Upper lobe of left lung (tissue), 6 donors: ENCODE measurements around the gene BLMH. TPM values are rescaled to one million over a fixed set of nuclear protein-coding genes. Genes with fewer than 3 reads are reported as not detected.
A peak's percentile ranks its signal among the peaks of the same experiment; 100 is the strongest.

ENCODE experiments used
- ATAC-seq, 2 donors: fragments of 200-7000 bp; cut with Tn5 transposase; one replicate each; pipeline ENCODE4 v1.9.1; 2022; ENCODE audit warnings: mild to moderate bottlenecking in 2 of 2, moderate library complexity in 2 of 2; ENCODE audit not compliant: low FRiP score in 2 of 2
- DNase-seq, 2 donors: peaks; one replicate each; pipeline ENCODE4 v3.0.0-alpha.2; 2019 to 2020
- H3K27ac ChIP-seq, 4 donors: fragments of 200-600 bp; sonication (generic); one replicate each; pipeline ENCODE4 v1.5.1; 2016 to 2019
- H3K27me3 ChIP-seq, 4 donors: fragments of 200-600 bp; sonication (generic); one replicate each; pipeline ENCODE4 v1.5.1; 2017 to 2019
- H3K36me3 ChIP-seq, 4 donors: fragments of 200-600 bp; sonication (generic); one replicate each; pipeline ENCODE4 v1.5.1; 2016 to 2019
- H3K4me1 ChIP-seq, 4 donors: fragments of 200-600 bp; sonication (generic); one replicate each; pipeline ENCODE4 v1.5.1; 2018 to 2019
- H3K4me3 ChIP-seq, 4 donors: fragments of 200-600 bp; sonication (generic); one replicate each; pipeline ENCODE4 v1.5.1; 2017 to 2019; ENCODE audit warnings: mild to moderate bottlenecking in 2 of 4, moderate library complexity in 1 of 4
- H3K9me3 ChIP-seq, 4 donors: fragments of 200-600 bp; sonication (generic); one replicate each; pipeline ENCODE4 v1.5.1; 2018 to 2019
- CTCF ChIP-seq, 6 experiments: fragments of 450-650 bp in 4 of 6; fragments of 200-600 bp in 2 of 6; sonication (generic) in 2 of 6; IDR thresholded peaks; one replicate each; pipeline ENCODE4 v1.5.1; 2016 to 2019; ENCODE audit warnings: antibody characterized with exemption in 6 of 6
- EP300 ChIP-seq, 4 donors: sonication (generic); formaldehyde crosslinking; IDR thresholded peaks; one replicate each; pipeline ENCODE4 v1.5.1; 2017; ENCODE audit warnings: antibody characterized with exemption in 4 of 4, control low read depth in 2 of 4
- POLR2A ChIP-seq, 4 donors: fragments of 450-650 bp; IDR thresholded peaks; one replicate each; pipeline ENCODE4 v1.5.1; 2016 to 2017; ENCODE audit warnings: antibody characterized with exemption in 4 of 4, mild to moderate bottlenecking in 2 of 4
- POLR2AphosphoS5 ChIP-seq, 2 donors: sonication (generic); formaldehyde crosslinking; IDR thresholded peaks; one replicate each; pipeline ENCODE4 v1.5.1; 2017; ENCODE audit warnings: antibody characterized with exemption in 2 of 2
- WGBS, 2 donors: methylation state at CpG; one replicate each; pipeline ENCODE4 v1.1.5; 2017 to 2018; 5-methylcytosine and 5-hydroxymethylcytosine counted together
- total RNA-seq, 6 donors: library from RNA; depleted of rRNA in 4 of 6; stranded (reverse); fragments of >200 nt in 4 of 6; gene quantifications; one replicate each; pipeline versions ENCODE4 v1.1.0 to v1.2.1, GENCODE V29; 2016 to 2021
- donor health status: DM: no; HTN: no; CAD: no; lungs with moderate emphysema.
- donor health status: DM: no; HTN: yes; CAD: no; lungs with severe emphysema.

The BLMH gene
- total RNA-seq, 6 donors from 2014 or later = 16.4 to 33.6 (median 22.4) TPM

GRCh38 chr17:30300818-30301217 is 9.1 kb upstream of the BLMH start:
- DNase-seq (no peak), ATAC-seq (no peak)
- H3K27ac ChIP-seq = no peak overlapping the region
- H3K4me1 ChIP-seq = no peaks in the 10 kb centered on the region
- no peak overlapping the region for H3K4me3 ChIP-seq
- no peaks in the 10 kb centered on the region for H3K36me3 ChIP-seq
- TF ChIP-seq EP300 (IDR thresholded peaks at IDR 0.05) (no peak), POLR2A (IDR thresholded peaks at IDR 0.05) (no peak), CTCF (IDR thresholded peaks at IDR 0.05) (no peak), POLR2AphosphoS5 (IDR thresholded peaks at IDR 0.05) (no peak)
- no peaks in the 10 kb centered on the region for H3K27me3 ChIP-seq
- no peaks in the 10 kb centered on the region for H3K9me3 ChIP-seq

- Histone ChIP-seq H3K9me3 (no peaks in the 10 kb centered on the region), H3K27me3 (no peaks in the 10 kb centered on the region), H3K4me1 (no peaks in the 10 kb centered on the region), H3K27ac (no peak overlapping the region), H3K4me3 (no peak overlapping the region), H3K36me3 (no peaks in the 10 kb centered on the region)
- ATAC-seq (no peak), DNase-seq (no peak)
- WGBS, 2 donors = 81 to 90% methylated on average over 1 of the region's 1 CpG
- no peak for TF ChIP-seq EP300 (IDR thresholded peaks at IDR 0.05)
- no peak for TF ChIP-seq POLR2AphosphoS5 (IDR thresholded peaks at IDR 0.05)
- no peak for TF ChIP-seq CTCF (IDR thresholded peaks at IDR 0.05)
- no peak for TF ChIP-seq POLR2A (IDR thresholded peaks at IDR 0.05)
These were observed 7.3 kb upstream of the BLMH start for GRCh38 chr17:30299000-30299399.

- TF ChIP-seq POLR2AphosphoS5 (IDR thresholded peaks at IDR 0.05) (no peak), EP300 (IDR thresholded peaks at IDR 0.05) (no peak), CTCF (IDR thresholded peaks at IDR 0.05) (no peak), POLR2A (IDR thresholded peaks at IDR 0.05) (no peak)
- H3K27ac ChIP-seq = no peak overlapping the region
- WGBS, 2 donors = 95 to 100% methylated on average over 3 to 4 of the region's 4 CpGs
- H3K4me1 ChIP-seq = no peaks in the 10 kb centered on the region
- H3K36me3 ChIP-seq = no peaks in the 10 kb centered on the region
- H3K27me3 ChIP-seq = no peaks in the 10 kb centered on the region
- ATAC-seq (no peak), DNase-seq (peak in 1 of 2 donors; percentile 24)
- H3K9me3 ChIP-seq = no peaks in the 10 kb centered on the region
- no peak overlapping the region for H3K4me3 ChIP-seq
These were observed 6.0 kb upstream of the BLMH start for GRCh38 chr17:30297715-30298114.

GRCh38 chr17:30296499-30297080 is 4.8 kb upstream of the BLMH start:
- no peak overlapping the region for H3K4me3 ChIP-seq
- H3K36me3 ChIP-seq = no peaks in the 10 kb centered on the region
- TF ChIP-seq POLR2A (IDR thresholded peaks at IDR 0.05) = no peak
- no peak for TF ChIP-seq CTCF (IDR thresholded peaks at IDR 0.05)
- no peak for TF ChIP-seq POLR2AphosphoS5 (IDR thresholded peaks at IDR 0.05)
- TF ChIP-seq EP300 (IDR thresholded peaks at IDR 0.05) = no peak
- H3K4me1 ChIP-seq = peaks cover 0 to 7% (median 2%) of the 10 kb centered on the region in 4 donors
- ATAC-seq (no peak), DNase-seq (peak in 1 of 2 donors; percentile 23)
- no peaks in the 10 kb centered on the region for H3K9me3 ChIP-seq
- WGBS, 2 donors = 63 to 80% methylated on average over 4 to 5 of the region's 5 CpGs
- no peak overlapping the region for H3K27ac ChIP-seq
- H3K27me3 ChIP-seq = no peaks in the 10 kb centered on the region

- H3K4me1 ChIP-seq = peaks cover 7 to 18% (median 13%) of the 10 kb centered on the region in 4 donors
- H3K9me3 ChIP-seq = no peaks in the 10 kb centered on the region
- WGBS, 2 donors = 34 to 70% methylated on average over 7 to 17 of the region's 17 CpGs
- peaks cover 0 to 15% (median 2%) of the 10 kb centered on the region in 4 donors for H3K36me3 ChIP-seq
- peak in 1 of 2 donors; percentile 60 for ATAC-seq
- H3K4me3 ChIP-seq = peak overlapping the region; percentile 18 to 99 (median 96)
- H3K27ac ChIP-seq = peak overlapping the region; percentile 72 to 85 (median 83)
- H3K27me3 ChIP-seq = no peaks in the 10 kb centered on the region
- DNase-seq = no peak
- TF ChIP-seq CTCF (IDR thresholded peaks at IDR 0.05) = no peak
- peak in 1 of 4 donors; percentile 10 for TF ChIP-seq POLR2A (IDR thresholded peaks at IDR 0.05)
- TF ChIP-seq POLR2AphosphoS5 (IDR thresholded peaks at IDR 0.05) = no peak
- no peak for TF ChIP-seq EP300 (IDR thresholded peaks at IDR 0.05)
These were observed 628 bp upstream of the BLMH start for GRCh38 chr17:30292286-30292858.
